ENCODE data around the gene PSORS1C2.

PSORS1C2 gene

DNA sequence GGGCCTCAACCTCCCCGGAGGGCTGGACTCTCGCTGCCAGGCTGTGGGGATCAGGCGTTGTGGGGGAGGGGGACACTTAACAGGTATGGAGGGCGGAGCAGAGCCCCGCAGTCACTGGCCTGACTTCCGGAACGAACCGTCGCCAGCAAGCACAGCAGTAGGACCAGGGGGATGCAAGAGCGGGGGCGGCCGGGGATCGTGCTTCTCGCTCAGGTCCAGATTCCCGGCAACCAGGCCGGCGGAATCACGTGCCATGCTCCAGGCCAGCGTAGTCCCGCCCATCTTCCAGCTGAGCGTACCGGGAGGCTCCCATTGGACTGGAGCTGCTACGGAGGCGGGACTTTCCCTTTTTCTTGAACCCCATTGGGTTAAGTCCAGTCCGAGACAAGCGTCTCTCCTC is 41.6 kb upstream of the PSORS1C2 start:
- no peak overlapping the region for H3K27ac ChIP-seq
- H3K4me3 ChIP-seq (IDR thresholded peaks at IDR 0.05; ENCODE audit: insufficient read depth, low read depth, low read length) = no peak overlapping the region
- H4K20me1 ChIP-seq (ENCODE audit: insufficient read depth) = no peaks in the 10 kb centered on the region
- no peaks in the 10 kb centered on the region for H3K36me3 ChIP-seq (ENCODE audit: insufficient read depth)
- TF ChIP-seq, protein P1, sequence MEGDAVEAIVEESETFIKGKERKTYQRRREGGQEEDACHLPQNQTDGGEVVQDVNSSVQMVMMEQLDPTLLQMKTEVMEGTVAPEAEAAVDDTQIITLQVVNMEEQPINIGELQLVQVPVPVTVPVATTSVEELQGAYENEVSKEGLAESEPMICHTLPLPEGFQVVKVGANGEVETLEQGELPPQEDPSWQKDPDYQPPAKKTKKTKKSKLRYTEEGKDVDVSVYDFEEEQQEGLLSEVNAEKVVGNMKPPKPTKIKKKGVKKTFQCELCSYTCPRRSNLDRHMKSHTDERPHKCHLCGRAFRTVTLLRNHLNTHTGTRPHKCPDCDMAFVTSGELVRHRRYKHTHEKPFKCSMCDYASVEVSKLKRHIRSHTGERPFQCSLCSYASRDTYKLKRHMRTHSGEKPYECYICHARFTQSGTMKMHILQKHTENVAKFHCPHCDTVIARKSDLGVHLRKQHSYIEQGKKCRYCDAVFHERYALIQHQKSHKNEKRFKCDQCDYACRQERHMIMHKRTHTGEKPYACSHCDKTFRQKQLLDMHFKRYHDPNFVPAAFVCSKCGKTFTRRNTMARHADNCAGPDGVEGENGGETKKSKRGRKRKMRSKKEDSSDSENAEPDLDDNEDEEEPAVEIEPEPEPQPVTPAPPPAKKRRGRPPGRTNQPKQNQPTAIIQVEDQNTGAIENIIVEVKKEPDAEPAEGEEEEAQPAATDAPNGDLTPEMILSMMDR (conservative IDR thresholded peaks at IDR 0.05; ENCODE audit: low read depth, low read length) = no peak
- H3K4me1 ChIP-seq (ENCODE audit: low read depth, poor library complexity, severe bottlenecking) = peaks cover 14% of the 10 kb centered on the region
- H2AFZ ChIP-seq (ENCODE audit: low read depth) = no peak overlapping the region
- no peak overlapping the region for H3K4me2 ChIP-seq
- H3K79me2 ChIP-seq (ENCODE audit: insufficient read depth, low read depth) = no peaks in the 10 kb centered on the region
- no peak overlapping the region for H3K9ac ChIP-seq
- H3K27me3 ChIP-seq (ENCODE audit: insufficient read depth, low read depth) = no peaks in the 10 kb centered on the region

DNA sequence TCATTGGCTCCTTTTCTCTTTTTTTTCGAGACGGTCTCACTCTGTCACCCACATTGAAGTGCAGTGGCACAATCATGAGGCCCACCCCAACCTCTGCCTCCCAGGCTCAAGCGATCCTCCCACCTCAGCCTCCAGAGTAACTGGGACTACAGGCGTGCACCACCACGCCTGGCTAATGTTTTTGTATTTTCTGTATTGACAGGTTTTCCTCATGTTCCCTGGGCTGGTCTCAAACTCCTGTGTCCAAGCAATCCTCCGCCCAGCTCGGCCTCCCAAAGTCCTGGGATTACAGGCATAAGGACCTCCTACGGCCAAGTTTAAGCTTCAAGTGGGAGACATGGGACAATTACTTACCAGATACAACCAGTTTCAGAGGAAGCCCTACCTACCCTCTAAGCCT is 41.0 kb upstream of the PSORS1C2 start:
- H3K9ac ChIP-seq = no peak overlapping the region
- H2AFZ ChIP-seq (ENCODE audit: low read depth) = no peak overlapping the region

DNA sequence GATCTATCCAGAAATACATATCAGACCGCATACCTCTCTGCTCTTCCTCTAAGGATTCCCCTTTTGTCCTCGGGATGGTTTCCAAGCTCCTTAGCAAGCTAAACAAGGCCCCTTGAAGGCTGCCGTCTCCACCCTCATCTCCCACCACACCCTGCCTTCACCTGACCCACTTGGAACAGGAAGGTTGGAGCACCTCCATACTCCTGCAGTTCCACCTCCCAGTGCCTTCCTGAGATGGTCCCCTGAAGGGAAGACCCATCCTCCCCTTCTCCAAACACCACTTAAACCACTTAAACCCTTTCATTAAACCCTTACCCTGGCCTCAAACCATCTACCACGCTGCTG is 40.1 kb upstream of the PSORS1C2 start:
- no peak overlapping the region for H3K4me2 ChIP-seq
- TF ChIP-seq, protein P1 (conservative IDR thresholded peaks at IDR 0.05; ENCODE audit: low read depth, low read length) = no peak
- H4K20me1 ChIP-seq (ENCODE audit: insufficient read depth) = no peaks in the 10 kb centered on the region
- H2AFZ ChIP-seq (ENCODE audit: low read depth) = no peak overlapping the region
- H3K36me3 ChIP-seq (ENCODE audit: insufficient read depth) = no peaks in the 10 kb centered on the region
- H3K79me2 ChIP-seq (ENCODE audit: insufficient read depth, low read depth) = no peaks in the 10 kb centered on the region
- H3K27ac ChIP-seq = no peak overlapping the region
- H3K4me1 ChIP-seq (ENCODE audit: low read depth, poor library complexity, severe bottlenecking) = peaks cover 8% of the 10 kb centered on the region
- H3K4me3 ChIP-seq (IDR thresholded peaks at IDR 0.05; ENCODE audit: insufficient read depth, low read depth, low read length) = no peak overlapping the region
- H3K9ac ChIP-seq = no peak overlapping the region
- H3K27me3 ChIP-seq (ENCODE audit: insufficient read depth, low read depth) = no peaks in the 10 kb centered on the region

More for the DNA sequence above, 41.0 kb upstream of the PSORS1C2 start:
- H3K4me3 ChIP-seq (IDR thresholded peaks at IDR 0.05; ENCODE audit: insufficient read depth, low read depth, low read length) = no peak overlapping the region
- H3K4me1 ChIP-seq (ENCODE audit: low read depth, poor library complexity, severe bottlenecking) = peaks cover 8% of the 10 kb centered on the region
- H3K27me3 ChIP-seq (ENCODE audit: insufficient read depth, low read depth) = no peaks in the 10 kb centered on the region
- H4K20me1 ChIP-seq (ENCODE audit: insufficient read depth) = no peaks in the 10 kb centered on the region
- no peaks in the 10 kb centered on the region for H3K79me2 ChIP-seq (ENCODE audit: insufficient read depth, low read depth)
- H3K36me3 ChIP-seq (ENCODE audit: insufficient read depth) = no peaks in the 10 kb centered on the region
- H3K4me2 ChIP-seq = no peak overlapping the region
- TF ChIP-seq, protein P1 (conservative IDR thresholded peaks at IDR 0.05; ENCODE audit: low read depth, low read length) = no peak
- no peak overlapping the region for H3K27ac ChIP-seq

DNA sequence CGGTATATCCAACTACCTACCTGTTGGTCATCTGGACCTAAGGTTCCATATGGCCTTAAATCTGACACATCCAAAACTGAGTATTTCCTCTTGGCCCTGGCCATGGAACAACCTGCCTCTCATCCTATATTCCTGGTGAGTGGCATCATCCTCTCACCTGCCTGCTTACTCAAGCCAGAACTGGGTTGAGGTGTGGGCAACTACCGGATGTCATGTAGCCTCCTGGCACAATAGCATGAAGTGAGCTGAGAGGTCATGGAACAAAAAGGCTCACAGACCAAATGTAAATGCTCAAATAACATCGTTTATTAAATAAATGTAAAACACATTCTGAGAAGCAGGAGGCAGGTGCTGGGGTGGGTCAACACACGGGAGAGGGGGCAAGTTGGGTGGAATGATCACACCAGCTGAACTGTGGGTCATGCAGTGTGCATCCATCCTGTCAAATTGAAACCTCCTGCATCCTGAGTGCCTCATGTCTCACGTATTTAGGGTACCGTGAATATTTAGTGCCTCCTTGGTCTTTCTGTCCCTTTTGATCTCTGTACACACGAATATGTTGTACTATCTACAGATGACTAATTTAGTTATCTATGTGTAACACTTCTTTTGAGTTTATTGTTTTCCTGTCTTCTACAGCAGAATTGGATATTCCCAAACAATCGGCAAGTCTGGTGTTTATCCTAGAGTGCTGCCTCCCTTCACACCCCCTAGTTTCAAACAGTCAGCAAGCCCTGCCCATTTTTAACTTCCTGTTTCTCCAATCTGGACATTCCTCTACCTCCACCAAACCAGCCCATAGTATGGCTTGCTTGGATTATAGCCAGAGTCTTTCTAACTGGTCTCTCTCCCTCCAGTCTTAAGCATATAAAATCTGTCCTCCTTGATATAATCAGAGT is 39.5 kb upstream of the PSORS1C2 start:
- Histone ChIP-seq H2AFZ (ENCODE audit: low read depth) (no peak overlapping the region), H3K4me2 (no peak overlapping the region), H3K27me3 (ENCODE audit: insufficient read depth, low read depth) (no peaks in the 10 kb centered on the region), H3K79me2 (ENCODE audit: insufficient read depth, low read depth) (no peaks in the 10 kb centered on the region), H4K20me1 (ENCODE audit: insufficient read depth) (no peaks in the 10 kb centered on the region), H3K9ac (no peak overlapping the region), H3K36me3 (ENCODE audit: insufficient read depth) (no peaks in the 10 kb centered on the region), H3K27ac (no peak overlapping the region), H3K4me3 (IDR thresholded peaks at IDR 0.05; ENCODE audit: insufficient read depth, low read depth, low read length) (no peak overlapping the region), H3K4me1 (ENCODE audit: low read depth, poor library complexity, severe bottlenecking) (peaks cover 8% of the 10 kb centered on the region)
- TF ChIP-seq, protein P1 (conservative IDR thresholded peaks at IDR 0.05; ENCODE audit: low read depth, low read length) = no peak

Measured in KMS-11 (cell line).